OCI-LY7 (cell line): ENCODE results near the gene EXT2. TPM values are rescaled to one million over a fixed set of nuclear protein-coding genes. Genes with fewer than 3 reads are reported as not detected.

Source experiments
- BruUV-seq: library from RNA; stranded (reverse); fragments of 400-500 nt; replicated peaks from 2 replicates; lab custom pipeline; 2021; lab: Mats Ljungman, UMichigan
- CTCF ChIA-PET: fragments of 300-600 bp; sonication (Branson Sonifier 250); formaldehyde crosslinking; loops from one replicate; lab custom pipeline; 2022; ENCODE audit warnings: antibody characterized with exemption; ENCODE audit not compliant: unreplicated experiment; lab: Charles Lee
- POLR2A ChIA-PET: fragments of 300-600 bp; sonication (Branson Sonifier 250); formaldehyde crosslinking; loops from one replicate; lab custom pipeline; 2022; ENCODE audit warnings: antibody characterized with exemption; lab: Charles Lee
- DNase-seq: peaks from one replicate; pipeline ENCODE4 v3.0.0-alpha.2; 2015; ENCODE audit warnings: low spot score
- H2AFZ ChIP-seq: fragments of 200-600 bp; sonication (generic), shearing (Covaris generic); 2 replicates; pipeline ENCODE4 v1.6.1; 2014; ENCODE audit warnings: mild to moderate bottlenecking, antibody characterized with exemption, low read length, moderate library complexity
- H3K27ac ChIP-seq: fragments of 200-600 bp; sonication (generic); 2 replicates; pipeline ENCODE4 v1.5.1; 2014; ENCODE audit warnings: mixed run types, low read depth, mild to moderate bottlenecking, moderate library complexity, low read length, inconsistent platforms; ENCODE audit not compliant: poor library complexity, severe bottlenecking
- H3K36me3 ChIP-seq: fragments of 200-600 bp; sonication (generic); 2 replicates; pipeline ENCODE4 v1.6.1; 2014; ENCODE audit warnings: mild to moderate bottlenecking, antibody characterized with exemption, low read length, moderate library complexity, mixed read lengths; ENCODE audit not compliant: insufficient read depth
- H3K4me1 ChIP-seq: fragments of 200-600 bp; sonication (generic); 2 replicates; pipeline ENCODE4 v1.5.1; 2014; ENCODE audit warnings: mild to moderate bottlenecking, low read length; ENCODE audit not compliant: insufficient read depth, poor library complexity, severe bottlenecking
- H3K4me2 ChIP-seq: fragments of 200-600 bp; sonication (generic); 2 replicates; pipeline ENCODE4 v1.6.1; 2014; ENCODE audit warnings: mild to moderate bottlenecking, low read length
- H3K4me3 ChIP-seq: fragments of 200-600 bp; sonication (generic); 2 replicates; pipeline ENCODE4 v1.5.1; 2014; ENCODE audit warnings: mild to moderate bottlenecking, low read depth, low read length; ENCODE audit not compliant: poor library complexity, severe bottlenecking
- H3K79me2 ChIP-seq: fragments of 200-600 bp; sonication (generic); 2 replicates; pipeline ENCODE4 v1.6.1; 2016; ENCODE audit warnings: low read depth, mild to moderate bottlenecking, low read length, moderate library complexity, mixed read lengths; ENCODE audit not compliant: insufficient read depth
- H3K9me2 ChIP-seq: fragments of 200-600 bp; sonication (generic); 2 replicates; pipeline ENCODE4 v1.6.1; 2016; ENCODE audit warnings: mild to moderate bottlenecking, low read length, mixed read lengths; ENCODE audit not compliant: insufficient read depth
- H3K9me3 ChIP-seq: fragments of 200-600 bp; sonication (generic); 2 replicates; pipeline ENCODE4 v1.6.1; 2014; ENCODE audit warnings: mild to moderate bottlenecking, mixed run types, low read length, mixed read lengths
- H4K20me1 ChIP-seq: fragments of 200-600 bp; sonication (generic); 2 replicates; pipeline ENCODE4 v1.6.1; 2014; ENCODE audit warnings: mild to moderate bottlenecking, antibody characterized with exemption, low read length, moderate library complexity, mixed read lengths; ENCODE audit not compliant: insufficient read depth
- CTCF ChIP-seq: fragments of 200-600 bp; sonication (generic); conservative IDR thresholded peaks from 2 replicates; pipeline ENCODE4 v1.5.1; 2014; ENCODE audit warnings: mild to moderate bottlenecking, antibody characterized with exemption, low read length, moderate library complexity, mixed read lengths
- EZH2phosphoT487 ChIP-seq: fragments of 200-600 bp; sonication (generic); IDR thresholded peaks from 2 replicates; pipeline ENCODE4 v1.6.1; 2018; ENCODE audit warnings: low read depth, borderline replicate concordance, mild to moderate bottlenecking, mixed run types, antibody characterized with exemption, low read length, moderate library complexity, mixed read lengths
- intact Hi-C: fragments of 100-400 bp; cut with micrococcal nuclease; formaldehyde crosslinking; loops from one replicate; pipeline ENCODE4 v1.10.0; 2022; ENCODE audit not compliant: unreplicated experiment
- total RNA-seq, 2 experiments: library from RNA; depleted of rRNA in 1 of 2; stranded (reverse); fragments of >200 nt in 1 of 2; shearing (Covaris generic) in 1 of 2; gene quantifications; 2 replicates each; pipeline ENCODE4 v1.2.3, GENCODE V29; 2014 to 2022

The EXT2 gene
- total RNA-seq, 2 experiments from 2014 or later: 22.3 to 31.8 TPM

- no peak overlapping the region for H3K27ac ChIP-seq
Observed at GRCh38 chr11:44269369-44270351, 174.2 kb downstream of the EXT2 start.

DNA sequence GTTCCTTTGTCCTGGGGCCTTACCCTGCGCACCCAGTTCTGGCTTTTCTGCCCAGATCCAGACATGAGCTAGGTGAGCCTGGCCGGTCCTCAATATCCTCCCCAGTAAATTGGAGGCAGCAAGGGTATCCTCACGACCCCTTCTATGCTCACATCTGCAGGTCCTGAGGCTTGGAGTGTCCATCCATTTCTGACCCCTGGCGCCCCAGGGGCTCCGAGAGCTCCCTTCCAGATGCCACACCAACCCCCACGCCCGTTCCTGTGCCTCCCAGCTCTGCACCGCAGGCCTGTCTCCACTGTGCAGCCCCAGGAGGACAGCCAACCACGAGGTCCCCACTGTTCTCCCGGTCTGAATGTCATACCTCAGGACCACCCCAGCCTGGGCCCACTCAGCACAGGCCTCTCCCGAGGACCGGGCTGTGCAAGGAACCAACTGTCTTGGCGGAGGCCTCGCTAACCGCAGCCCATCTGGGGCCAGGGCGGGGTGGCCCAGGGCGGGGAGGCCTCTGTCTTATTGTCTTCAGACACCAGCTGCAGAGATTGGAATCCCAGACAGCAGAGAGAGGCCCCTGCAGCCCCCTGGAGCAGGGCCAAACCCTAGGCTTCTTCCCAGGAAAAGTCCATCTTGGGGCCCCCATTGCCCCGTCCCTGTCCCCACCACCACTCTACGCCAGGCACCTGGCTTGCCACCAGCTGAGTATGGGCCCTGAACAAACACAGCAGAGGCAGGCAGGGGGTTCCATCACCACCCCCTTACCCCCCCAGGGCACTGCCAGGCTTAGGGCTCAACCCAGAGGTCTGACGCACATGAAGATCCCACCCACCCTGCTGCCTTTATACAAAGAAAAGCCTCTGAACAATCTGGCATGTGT is 175.2 kb downstream of the EXT2 start:
- intact Hi-C loops: no loop called here
- H3K4me2 ChIP-seq: no peak overlapping the region
- DNase-seq: no peak
- no peaks in the 10 kb centered on the region for H3K9me3 ChIP-seq
- H3K9me2 ChIP-seq: no peaks in the 10 kb centered on the region
- ChIA-PET CTCF (no interaction called here), POLR2A (no interaction called here)
- no peak overlapping the region for H2AFZ ChIP-seq
- no peak overlapping the region for H3K4me3 ChIP-seq
- no peaks in the 10 kb centered on the region for H3K79me2 ChIP-seq
- H3K4me1 ChIP-seq: no peaks in the 10 kb centered on the region
- H3K27ac ChIP-seq: no peak overlapping the region
- no peaks in the 10 kb centered on the region for H4K20me1 ChIP-seq
- no peaks in the 10 kb centered on the region for H3K36me3 ChIP-seq
- TF ChIP-seq CTCF (no peak), EZH2phosphoT487 (no peak)
- no TSS peak for BruUV-seq

More at GRCh38 chr11:44269369-44270351, 174.2 kb downstream of the EXT2 start:
- H3K36me3 ChIP-seq: no peaks in the 10 kb centered on the region
- H3K4me1 ChIP-seq: no peaks in the 10 kb centered on the region
- no peak overlapping the region for H2AFZ ChIP-seq
- TF ChIP-seq EZH2phosphoT487: no peak
- TF ChIP-seq CTCF: no peak
- H3K9me3 ChIP-seq: no peaks in the 10 kb centered on the region
- BruUV-seq: no TSS peak
- H3K4me2 ChIP-seq: no peak overlapping the region
- no peaks in the 10 kb centered on the region for H3K79me2 ChIP-seq
- H4K20me1 ChIP-seq: no peaks in the 10 kb centered on the region
- ChIA-PET CTCF (no interaction called here), POLR2A (no interaction called here)
- intact Hi-C loops: no loop called here
- H3K4me3 ChIP-seq: no peak overlapping the region
- no peaks in the 10 kb centered on the region for H3K9me2 ChIP-seq
- no peak for DNase-seq
